Fibroblast of peridontal ligament (primary cell): Measurements from ENCODE around the gene GPBP1.
"Not testable (repeated sequence)": the region's sequence is repeated elsewhere in the genome, so short reads cannot be mapped to it uniquely, and the experiment has no call there.

ENCODE experiments used
- DNase-seq: peaks from one replicate; pipeline ENCODE4 v3.0.0-alpha.2; 2010; ENCODE audit errors: extremely low read depth

GPBP1 gene

DNA sequence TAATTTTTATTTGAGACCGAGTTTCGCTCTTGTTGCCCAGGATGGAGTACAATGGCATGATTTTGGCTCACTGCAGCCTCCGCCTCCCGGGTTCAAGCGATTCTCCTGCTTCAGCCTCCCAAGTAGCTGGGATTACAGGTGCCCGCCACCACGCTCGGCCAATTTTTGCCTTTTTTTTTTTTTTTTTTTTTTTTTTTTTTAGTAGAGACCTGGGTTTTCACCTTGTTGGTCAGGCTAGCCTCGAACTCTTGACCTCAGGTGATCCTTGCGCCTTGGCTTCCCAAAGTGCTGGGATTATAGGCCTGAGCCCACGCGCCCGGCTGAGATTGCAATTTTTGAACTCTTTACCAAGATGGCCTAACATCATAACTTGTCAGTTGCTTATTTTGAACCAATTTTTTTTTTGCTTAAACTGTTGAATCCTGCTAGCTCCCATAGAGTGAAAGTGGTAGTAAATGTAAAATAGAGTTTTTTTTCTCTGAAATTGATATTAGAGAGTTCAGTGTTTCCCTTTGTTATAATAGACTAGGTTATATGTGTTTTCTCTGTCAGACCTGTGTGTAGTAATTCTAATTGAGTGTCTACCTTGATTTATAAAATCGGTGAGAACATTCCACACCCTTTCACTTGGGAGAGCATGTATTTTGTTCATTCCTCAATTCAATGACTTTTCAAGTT is 3.8 kb downstream of the GPBP1 start:
- DNase-seq, result no peak

DNA sequence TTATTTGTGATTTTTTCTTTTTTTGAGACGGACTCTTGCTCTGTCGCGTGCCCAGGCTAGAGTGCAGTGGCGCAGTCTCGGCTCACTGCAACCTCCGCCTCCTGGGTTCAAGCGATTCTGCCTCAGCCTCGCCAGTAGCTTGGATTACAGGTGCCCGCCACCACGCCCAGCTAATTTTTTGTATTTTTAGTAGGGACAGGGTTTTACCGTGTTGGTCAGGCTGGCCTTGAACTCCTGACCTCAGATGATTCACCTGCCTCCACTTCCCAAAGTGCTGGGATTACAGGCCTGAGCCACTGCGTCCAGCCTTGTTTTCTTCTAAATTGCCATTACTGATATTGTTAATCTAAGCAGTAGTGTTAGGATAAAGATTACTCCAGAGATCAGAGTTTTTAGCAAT is 4.4 kb downstream of the GPBP1 start:
- not testable (repeated sequence) for DNase-seq

DNA sequence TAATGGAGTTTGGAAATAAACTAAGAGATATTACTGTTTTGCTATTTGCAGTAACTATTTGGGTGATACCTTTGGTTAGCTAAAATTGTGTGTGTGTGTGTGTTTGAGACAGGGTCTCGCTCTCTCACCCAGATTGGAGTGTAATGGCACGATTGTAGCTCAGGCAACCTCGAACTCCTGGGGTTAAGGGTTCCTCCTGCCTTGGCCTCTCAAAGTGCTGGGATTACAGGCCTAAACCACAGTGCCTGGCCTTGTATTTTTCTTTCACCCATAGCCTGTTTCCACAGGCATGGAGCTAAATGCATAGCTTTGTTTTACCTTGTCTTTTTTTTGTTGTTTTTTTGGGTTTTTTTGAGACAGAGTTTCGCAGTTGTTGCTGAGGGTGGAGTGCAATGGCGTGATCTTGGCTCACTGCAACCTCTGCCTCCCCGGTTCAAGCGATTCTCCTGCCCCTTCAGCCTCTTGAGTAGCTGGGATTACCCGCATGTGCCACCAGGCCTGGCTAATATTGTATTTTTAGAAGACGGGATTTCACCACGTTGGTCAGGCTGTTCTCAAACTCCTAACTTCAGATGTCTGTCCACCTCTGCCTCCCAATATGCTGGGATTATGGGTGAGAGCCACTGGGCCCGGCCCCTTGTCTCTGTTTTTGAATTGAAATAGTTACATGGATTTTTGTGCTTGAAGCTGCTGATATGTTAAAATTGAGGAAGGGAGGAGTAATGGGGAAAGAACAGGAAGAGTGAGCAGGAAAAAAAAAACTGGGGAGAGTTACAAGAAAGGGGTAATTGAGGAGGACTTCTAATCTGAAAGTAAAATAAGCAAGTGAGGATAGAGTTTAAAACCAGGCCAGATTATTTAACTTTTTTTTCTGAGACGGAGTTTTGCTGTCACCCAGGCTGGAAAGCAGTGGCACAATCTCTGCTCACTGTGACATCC is 5.7 kb downstream of the GPBP1 start:
- no peak for DNase-seq

DNA sequence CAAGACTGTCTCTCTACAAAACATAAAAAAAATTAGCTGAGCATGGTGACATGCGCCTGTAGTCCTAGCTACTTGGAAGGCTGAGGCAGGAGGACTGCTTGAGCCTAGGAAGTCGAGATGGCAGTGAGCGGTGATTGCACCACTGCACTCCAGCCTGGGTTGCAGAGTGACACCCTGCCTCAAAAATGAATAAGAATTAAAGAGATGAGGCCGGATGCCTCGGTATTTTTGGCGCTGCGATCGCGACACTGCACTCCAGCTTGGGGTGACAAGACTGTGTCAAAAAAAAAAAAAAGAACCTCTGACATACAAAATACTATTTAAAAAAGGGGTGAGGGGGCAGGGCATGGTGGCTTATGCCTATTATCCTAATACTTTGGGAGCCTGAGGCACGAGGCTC is 7.3 kb downstream of the GPBP1 start:
- DNase-seq, result no peak

DNA sequence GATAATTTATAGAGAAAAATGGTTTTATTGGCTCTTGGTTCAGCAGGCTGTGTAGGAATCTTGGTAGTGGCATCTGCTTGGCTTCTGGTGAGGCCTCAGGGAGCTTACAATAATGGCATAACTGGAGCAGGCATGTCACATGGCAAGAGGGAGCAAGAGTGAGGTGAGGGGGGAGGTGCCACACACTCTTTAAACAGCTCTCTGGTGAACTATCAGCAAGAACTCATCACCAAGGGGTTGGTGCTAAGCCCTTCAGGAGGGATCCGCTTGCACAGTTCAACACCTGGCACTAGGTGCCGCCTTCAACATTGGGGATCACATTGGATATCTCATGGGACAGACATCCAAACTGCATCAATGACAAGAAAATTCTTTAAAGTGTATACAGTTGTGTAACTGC is 10.5 kb downstream of the GPBP1 start:
- DNase-seq, result no peak

DNA sequence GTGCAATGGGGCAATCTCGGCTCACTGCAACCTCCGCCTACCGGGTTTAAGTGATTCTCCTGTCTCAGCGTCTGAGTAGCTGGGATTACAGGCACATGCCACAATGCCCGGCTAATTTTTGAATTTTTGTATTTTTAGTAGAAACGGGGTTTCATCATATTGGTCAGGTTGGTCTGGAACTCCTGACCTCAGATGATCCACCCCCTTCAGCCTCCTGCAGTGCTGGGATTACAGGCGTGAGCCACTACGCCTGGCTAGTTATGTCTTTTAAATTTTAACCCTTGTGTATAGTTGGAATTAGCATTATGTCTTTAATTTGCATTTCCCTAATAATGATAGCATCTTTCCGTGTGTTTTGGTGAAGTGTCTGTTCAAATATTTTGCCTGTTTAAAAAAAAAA is 11.5 kb downstream of the GPBP1 start:
- DNase-seq, result no peak

DNA sequence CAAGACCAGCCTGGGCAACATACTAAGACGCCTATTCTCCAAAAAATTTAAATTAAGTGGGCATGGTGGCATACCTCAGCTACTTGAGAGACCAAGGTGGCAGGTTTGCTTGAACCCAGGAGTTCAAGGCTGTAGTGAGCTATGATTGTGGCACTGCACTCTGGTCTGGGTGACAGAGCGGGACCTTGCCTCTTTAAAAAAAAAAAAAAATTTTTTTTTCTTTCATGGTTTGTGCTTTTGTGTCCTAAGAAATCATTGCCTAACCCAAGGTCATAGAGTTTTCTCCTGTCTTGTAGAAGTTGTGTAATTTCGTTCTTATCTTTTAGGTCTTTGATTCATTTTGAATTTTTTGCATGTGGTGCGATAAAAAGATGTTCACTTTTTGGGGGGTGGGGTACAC is 12.3 kb downstream of the GPBP1 start:
- no peak for DNase-seq

DNA sequence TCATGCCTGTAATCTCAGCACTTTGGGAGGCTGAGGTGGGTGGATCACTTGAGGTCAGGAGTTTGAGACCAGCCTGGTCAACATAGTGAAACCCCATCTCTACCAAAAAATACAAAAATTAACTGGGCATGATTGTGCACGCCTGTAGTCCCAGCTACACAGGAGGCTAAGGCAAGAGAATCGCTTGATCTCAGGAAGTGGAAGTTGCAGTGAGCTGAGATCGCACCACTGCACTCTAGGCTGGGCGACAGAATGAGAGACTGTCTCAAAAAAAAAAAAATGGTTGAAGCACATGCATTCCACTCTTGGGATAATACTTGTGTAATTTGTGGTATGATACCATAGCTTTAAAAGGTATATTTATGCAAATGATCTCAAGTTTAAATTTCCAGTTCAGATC is 14.1 kb downstream of the GPBP1 start:
- not testable (repeated sequence) for DNase-seq

DNA sequence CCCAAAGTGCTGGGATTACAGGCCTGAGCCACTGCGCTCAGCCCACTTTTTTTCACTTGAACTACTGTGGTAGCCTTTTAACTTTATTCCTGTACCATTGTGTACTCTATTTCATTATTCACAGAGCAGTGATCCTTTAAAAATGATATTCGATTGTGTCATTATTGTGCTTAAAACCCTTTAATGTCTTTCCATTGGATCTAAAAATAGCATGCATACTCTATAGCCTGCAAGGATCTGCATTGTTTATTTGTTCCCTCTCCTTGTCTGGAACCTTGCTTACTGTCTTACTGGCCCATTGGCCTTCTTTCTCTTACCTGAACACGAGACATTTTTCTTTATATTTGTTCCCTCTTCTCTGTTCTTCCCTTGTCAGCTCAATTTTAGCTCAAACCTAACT is 15.7 kb downstream of the GPBP1 start:
- DNase-seq, result no peak

DNA sequence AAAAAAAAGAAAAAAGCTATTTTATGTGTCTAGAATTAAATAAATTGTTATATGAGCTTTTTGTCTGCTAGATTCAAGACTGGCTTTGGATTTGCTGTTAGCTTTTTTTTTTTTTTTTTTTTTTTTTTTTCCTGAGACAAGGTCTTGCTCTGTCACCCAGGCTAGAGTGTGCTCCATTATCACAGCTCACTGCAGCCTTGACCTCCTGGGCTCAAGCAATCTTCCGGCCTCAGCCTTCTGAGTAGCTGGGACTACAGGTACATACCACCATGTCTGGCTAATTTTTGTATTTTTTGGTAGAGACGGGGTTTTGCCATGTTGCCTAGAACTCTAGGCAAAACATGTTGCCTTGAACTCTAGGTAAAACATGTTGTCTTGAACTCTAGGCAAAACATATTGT is 16.7 kb downstream of the GPBP1 start:
- DNase-seq, result no peak

DNA sequence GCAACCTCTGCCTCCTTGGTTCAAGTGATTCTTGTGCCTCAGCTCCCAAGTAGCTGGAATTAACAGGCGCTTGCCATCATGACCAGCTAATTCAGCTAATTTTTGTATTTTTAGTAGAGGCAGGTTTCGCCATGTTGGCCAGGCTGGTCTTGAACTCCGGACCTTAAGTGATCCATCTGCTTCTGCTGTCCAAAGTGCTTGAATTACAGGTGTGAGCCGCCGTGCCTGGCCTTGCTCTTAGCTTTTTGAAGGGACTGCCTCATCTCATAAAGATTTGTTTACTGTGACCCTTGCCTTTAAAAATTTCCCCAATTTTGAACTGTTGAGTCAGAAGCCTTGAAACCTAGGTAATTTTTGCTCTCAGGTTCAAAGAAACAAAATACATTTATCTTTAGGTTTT is 17.3 kb downstream of the GPBP1 start:
- no peak for DNase-seq

DNA sequence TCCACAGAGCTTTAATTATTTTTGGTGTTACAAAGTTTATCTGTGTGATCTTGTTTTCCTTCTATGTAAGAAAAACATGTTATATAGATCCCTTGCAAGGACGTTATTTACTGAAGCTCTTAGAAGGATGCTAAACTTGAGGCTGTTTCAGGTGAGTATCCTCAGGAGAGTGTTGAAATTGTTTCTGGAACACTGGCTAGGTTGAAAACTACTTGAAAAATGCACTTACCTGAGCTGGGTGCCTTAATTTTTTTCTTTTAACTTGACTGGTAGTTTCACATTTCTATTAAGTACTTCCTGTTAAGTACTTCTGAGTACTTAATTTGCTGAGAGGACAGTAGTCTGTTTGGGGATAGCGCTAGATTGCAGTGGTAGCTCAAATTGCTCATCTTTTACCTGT is 18.1 kb downstream of the GPBP1 start:
- no peak for DNase-seq

DNA sequence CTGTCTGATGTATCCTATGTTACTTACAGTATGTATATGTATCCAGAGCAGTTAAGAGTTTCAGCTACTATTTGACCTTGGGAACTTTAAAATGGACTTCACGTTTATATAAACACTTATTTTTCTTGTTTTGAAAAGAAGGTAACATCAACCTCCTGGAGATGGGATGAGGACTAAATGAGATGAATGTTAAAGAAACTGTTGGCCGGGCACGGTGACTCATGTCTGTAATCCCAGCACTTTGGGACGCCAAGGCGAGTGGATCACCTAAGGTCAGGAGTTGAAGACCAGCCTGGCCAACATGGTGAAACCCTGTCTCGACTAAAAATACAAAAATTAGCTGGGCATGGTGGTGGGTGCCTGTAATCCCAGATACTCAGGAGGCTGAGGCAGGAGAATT is 19.0 kb downstream of the GPBP1 start:
- not testable (repeated sequence) for DNase-seq

DNA sequence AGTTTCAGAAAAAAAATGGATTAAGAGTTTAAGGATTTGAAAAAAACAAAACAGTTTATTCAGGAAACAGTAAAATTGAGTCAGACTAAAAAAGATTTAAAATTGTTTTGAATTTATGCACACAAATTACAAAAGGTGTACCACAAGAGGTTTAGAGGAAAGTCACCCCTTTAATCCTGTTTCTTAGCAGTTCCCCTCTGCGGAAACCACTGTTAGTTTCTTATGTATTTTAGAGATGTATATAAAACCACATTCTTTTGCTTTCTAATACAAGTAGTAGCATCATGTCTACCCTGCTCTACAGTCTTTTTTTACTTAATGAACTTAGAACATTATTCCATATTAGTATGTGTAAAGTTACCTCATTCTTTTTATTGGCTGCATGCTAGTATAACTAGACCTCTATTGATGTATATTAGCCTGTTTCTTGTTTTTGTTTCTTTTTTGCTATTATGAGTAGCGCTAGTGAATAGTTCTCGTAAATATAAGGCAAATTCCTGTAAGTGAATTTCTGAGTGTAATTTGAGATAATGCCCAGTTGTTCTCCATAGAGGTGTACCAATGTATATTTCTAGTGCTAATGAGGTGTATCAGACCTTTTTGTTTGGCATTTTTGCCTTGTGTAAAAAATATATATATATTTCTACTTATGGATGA is 20.0 kb downstream of the GPBP1 start:
- no peak for DNase-seq

DNA sequence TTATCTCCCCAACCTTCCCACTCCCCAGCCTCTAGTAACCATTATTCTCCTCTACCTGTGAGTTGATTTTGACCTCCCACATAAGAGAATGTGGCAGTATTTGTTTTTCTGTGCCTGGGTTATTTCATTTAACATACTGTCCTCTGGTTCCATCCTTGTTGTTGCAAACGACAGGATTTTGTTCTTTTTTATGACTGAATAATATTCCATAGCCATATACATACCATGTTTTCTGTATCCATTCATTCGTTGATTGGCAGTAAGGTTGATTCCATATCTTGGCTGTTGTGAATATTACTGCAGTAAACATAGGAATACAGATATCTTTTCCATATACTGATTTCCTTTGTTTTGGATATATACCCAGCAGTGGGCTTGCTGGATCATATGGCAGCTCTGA is 20.8 kb downstream of the GPBP1 start:
- DNase-seq, result no peak

DNA sequence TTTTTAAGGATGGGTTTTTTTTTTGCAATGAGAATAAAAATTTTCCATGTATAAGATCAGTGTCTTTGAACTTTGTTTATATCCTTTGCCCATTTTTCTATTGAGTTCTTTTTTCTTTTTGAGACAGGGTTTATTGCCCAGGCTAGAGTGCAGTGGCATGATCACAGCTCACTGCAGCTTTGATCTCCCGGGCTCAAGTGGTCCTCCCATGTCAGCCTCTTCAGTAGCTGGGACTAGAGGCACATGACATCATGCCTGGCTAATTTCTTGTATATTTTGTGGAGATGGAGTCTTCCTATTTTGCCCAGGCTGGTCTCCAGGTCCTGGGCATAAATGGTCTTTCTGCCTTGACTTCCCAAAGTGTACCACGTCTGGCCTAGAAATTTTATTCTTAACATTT is 21.2 kb downstream of the GPBP1 start:
- no peak for DNase-seq

DNA sequence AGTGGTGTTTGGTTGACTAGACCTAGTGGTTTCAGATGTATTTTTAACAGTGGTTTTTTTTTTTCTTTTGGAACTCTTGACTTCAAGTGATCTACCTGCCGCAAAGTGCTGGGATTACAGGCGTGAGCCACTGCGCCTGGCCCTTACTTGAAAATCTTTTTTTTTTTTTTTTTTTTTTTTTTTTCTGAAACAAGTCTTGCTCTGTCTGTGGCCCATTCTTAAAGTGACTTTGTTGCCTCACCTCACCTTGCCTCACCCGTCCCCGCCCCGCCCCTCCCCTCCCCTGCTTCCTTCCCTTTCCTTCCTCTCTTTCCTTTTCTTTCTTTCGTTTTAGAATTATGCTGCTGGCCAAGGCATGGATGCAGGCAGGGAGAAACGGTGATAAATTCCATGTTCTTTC is 26.0 kb downstream of the GPBP1 start:
- DNase-seq, result no peak

DNA sequence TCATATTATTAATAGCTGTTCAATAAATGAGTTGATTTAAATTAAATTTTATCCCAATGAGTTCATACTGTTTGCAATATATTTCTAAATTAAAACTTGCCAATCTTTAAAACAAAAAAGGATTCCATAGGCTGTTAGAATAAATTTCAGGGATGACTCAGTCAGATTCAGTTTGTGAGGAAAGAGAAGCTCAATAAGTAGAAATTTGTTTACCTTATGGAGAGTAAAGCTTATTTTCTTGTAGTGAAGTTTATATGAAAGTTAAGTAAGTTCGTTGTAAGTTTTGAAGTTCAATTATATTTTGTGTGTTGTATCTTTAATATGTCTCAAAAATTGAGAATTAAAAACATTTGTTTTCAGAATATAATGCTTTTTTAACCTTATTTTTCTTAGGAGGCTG is 29.0 kb downstream of the GPBP1 start:
- DNase-seq, result peak; percentile 39

DNA sequence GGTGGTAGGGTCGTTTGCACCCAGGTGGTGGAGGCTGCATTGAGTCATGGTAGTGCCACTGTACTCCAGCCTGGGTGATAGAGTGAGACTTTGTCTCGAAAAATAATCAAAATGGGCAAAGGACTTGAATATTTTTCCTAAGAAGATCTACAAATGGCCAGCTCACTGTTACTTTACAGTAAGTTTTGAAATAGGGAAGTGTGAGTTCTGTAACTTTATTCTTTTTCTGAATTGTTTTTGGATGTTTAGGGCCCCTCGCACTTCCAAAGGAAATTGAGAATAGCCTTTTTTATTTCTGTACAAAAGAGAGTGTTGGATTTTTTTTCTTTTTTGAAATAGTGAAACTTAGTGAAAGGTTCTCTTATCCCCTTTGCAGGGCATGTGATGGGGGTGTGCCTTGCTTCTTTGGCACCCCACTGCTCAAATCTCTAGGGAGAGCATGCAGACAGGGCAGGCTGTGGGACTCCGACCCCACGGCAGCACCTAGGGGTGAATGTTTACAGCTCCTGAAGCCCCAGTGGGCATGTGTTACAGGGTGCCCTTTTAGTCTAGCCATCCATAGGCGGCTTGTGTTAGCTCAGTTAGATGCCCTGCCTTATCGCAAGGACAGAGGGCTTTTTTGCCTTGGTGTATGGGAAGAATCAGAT is 33.3 kb downstream of the GPBP1 start:
- no peak for DNase-seq

DNA sequence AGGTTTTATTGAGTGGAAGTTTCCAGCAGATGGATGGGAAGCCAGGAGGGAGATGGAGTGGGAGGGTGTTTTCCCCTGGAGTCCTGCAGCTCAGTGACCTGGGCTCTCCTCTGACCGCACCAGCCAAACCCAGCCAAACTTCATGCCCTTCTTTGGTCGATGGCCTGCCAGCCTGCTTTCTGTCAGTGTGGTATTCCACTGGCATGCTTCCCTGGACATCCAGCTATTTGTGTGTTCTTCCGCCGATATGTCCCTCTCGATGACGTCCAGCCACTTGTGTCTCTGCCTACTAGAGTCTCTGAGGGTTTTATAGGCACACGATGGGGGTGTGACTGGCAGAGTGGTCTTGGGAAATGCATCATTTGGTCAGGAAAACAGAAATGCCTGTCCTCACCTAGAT is 33.8 kb downstream of the GPBP1 start:
- DNase-seq, result no peak

DNA sequence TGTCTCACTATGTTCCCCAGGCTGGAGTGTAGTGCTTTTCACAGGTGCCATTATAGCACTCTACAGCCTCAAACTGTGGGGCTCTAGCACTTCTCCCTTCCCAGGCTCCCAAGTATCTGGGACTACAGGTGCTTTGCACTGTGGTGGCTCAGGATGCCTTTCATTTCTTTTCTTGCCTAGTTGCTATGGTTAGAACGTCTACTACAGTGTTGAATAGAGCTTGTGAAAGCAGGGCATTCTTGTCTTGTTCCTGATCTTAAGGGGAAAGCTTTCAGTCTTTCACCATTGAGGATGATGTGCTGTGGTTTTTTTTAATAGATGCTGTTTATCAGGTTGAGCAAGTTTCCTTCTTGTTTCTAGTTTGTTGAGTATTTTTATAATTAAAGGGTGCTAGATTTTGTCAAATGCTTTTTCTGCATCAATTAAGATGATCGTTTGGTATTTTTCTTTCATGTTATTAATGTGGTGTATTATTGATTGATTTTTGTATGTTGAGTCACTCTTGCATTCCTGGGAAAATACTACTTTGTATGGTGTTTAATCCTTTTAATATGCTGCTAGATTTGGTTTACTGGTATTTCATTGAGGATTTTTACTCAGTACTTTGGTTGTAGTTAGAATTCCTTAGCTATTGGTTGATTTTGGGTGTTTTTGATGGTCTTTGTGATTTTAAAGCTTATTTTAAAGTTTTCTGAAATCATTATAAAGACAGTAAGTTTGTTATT is 35.6 kb downstream of the GPBP1 start:
- DNase-seq, result no peak

DNA sequence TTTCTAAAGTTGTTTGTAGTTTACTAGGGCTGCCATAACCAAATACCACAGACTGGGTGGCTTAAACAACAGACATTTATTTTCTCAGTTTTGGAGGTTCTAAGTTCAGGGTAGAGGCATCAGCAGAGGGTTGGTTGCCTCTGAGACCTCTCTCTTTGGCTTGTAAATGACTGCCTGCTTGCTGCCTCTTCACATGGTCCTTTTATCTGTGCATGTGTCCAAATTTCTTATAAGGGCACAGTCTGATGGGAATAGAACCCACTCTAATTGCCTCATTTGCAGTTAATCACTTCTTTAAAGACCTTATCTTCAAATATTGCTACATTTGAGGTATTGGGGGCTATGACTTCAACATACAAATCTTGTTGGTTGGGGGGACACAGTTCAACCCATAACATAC is 36.8 kb downstream of the GPBP1 start:
- DNase-seq, result no peak
